Activated CD4-positive, CD25-positive, alpha-beta regulatory T cell treated with anti-CD3 and anti-CD28 coated beads, Interleukin-2, amount 50 U/mL, for 24 hours (primary cell): ENCODE results near the gene NPAS2.
A peak's percentile ranks its signal among the peaks of the same experiment; 100 is the strongest.

Source experiments
- ATAC-seq, 2 donors: fragments of 150-1000 bp; cut with Tn5 transposase; one replicate each; pipeline ENCODE4 v1.10.0; 2021; ENCODE audit warnings: mild to moderate bottlenecking in 1 of 2, moderate library complexity in 1 of 2

Gene NPAS2

GRCh38 chr2:100995309-100996075 is 175.6 kb downstream of the NPAS2 start:
- ATAC-seq = no peak

GRCh38 chr2:100997509-100998234 is 177.7 kb downstream of the NPAS2 start:
- no peak for ATAC-seq

GRCh38 chr2:100998235-100998573 is 178.3 kb downstream of the NPAS2 start:
- ATAC-seq = no peak

GRCh38 chr2:100999995-101000394 is 180.1 kb downstream of the NPAS2 start:
- no peak for ATAC-seq

- peak; percentile 93 to 95 for ATAC-seq
Measured at GRCh38 chr2:101001691-101002561, 182.0 kb downstream of the NPAS2 start, which contains the start of gene RPL31. Gene RPL31, plus strand, starts transcription at chr2:101002289. Its CDS starts 413 bp downstream, at chr2:101002702.

- ATAC-seq = no peak
Measured at GRCh38 chr2:101002562-101003277, 182.8 kb downstream of the NPAS2 start.

GRCh38 chr2:101003278-101003775 is 183.4 kb downstream of the NPAS2 start:
- ATAC-seq = no peak

- no peak for ATAC-seq
Measured at GRCh38 chr2:101004620-101005325, 184.8 kb downstream of the NPAS2 start.

- no peak for ATAC-seq
Measured at GRCh38 chr2:101006065-101006715, 186.3 kb downstream of the NPAS2 start.

GRCh38 chr2:101007415-101008345 is 187.7 kb downstream of the NPAS2 start:
- no peak for ATAC-seq

GRCh38 chr2:101011152-101011551 is 191.2 kb downstream of the NPAS2 start:
- ATAC-seq = no peak

GRCh38 chr2:101012054-101012705 is 192.2 kb downstream of the NPAS2 start:
- peak; percentile 44 to 74 for ATAC-seq

- ATAC-seq = no peak
Measured at GRCh38 chr2:101012706-101013181, 192.8 kb downstream of the NPAS2 start.

GRCh38 chr2:101014264-101014857 is 194.4 kb downstream of the NPAS2 start:
- no peak for ATAC-seq

- no peak for ATAC-seq
Measured at GRCh38 chr2:101017371-101017770, 197.4 kb downstream of the NPAS2 start.

GRCh38 chr2:101018934-101019333 is 199.0 kb downstream of the NPAS2 start:
- no peak for ATAC-seq

- no peak for ATAC-seq
Measured at GRCh38 chr2:101022221-101022620, 202.3 kb downstream of the NPAS2 start.

- no peak for ATAC-seq
Measured at GRCh38 chr2:101023327-101024107, 203.6 kb downstream of the NPAS2 start.
